ENCODE results near the gene PXDN. TPM values are rescaled to one million over a fixed set of nuclear protein-coding genes. Genes with fewer than 3 reads are reported as not detected.

PXDN gene
- total and polyA plus RNA-seq, 2 of the 13 experiments (the other 11 are each of a cell fraction or from before 2014, with no cell fraction given) = not detected

DNA sequence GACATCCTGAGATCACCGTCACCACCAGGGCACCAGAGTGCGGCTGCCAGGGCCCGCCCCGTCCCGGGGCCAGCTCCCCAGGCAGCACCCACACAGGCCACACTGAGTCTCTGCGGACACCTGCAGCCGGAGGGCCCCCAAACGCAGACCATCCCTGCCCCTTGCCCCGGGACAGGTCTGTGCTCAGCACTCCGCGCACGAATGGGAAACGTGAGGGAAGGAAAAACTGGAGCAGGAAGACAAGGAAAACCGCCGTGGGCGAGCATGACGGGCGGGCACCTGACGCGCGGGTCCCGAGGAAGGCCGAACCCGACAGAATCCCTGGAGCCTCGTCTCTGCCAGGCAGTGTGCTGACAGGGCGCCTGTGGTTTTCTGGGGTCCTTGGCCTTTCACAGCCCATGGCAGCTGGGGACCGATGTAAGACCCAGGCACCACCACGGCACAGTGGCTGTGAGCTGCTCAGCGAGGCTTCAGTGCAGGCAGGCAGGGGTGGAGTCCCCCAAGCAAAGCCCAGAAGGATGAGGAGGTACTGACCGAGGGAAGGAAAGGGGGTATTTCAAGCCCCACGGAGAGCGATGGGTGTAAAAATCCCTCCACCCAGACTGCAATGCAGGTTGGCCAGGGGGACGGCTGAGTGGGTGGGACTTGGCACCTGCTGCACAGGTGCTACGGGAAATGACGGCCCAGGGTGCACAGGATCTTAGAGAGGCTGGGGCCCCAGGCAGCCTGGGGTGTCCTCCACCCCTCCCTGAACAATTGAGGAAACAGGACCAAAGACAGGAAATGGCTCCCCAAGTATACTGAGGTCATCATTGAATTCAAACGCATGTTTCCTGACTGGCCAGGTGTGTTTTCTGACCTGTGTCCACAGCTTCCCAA lies 59.0 kb downstream of the PXDN start:
- H3K9ac ChIP-seq (ENCODE audit: insufficient read depth, low read depth, low read length) = no peak overlapping the region
- H3K79me2 ChIP-seq (ENCODE audit: insufficient read depth, low read length) = no peaks in the 10 kb centered on the region
- no TSS peak for BruUV-seq (replicated peaks)
- H3K27ac ChIP-seq (ENCODE audit: extremely low read length, insufficient read depth, low read length) = no peak overlapping the region
- in situ Hi-C loops (cut with HindIII; ENCODE audit: extremely low pct_ligation_motif_present, low pct_unique_long_range_greater_than_20kb) = no loop called here
- no peak for DNase-seq (ENCODE audit: low spot score)
- H4K20me1 ChIP-seq (ENCODE audit: insufficient read depth, low read length) = no peaks in the 10 kb centered on the region
- H3K4me1 ChIP-seq (ENCODE audit: insufficient read depth, low read length) = no peaks in the 10 kb centered on the region
- ChIA-PET CTCF (ENCODE audit: low intra/inter-chr PET ratio, low total read pairs) (no interaction called here), POLR2A (no interaction called here)
- WGBS (ENCODE audit: low lambda C conversion rate) = 56% methylated on average over 35 of the region's 36 CpGs
- TF ChIP-seq NR3C1 (CRISPR knock-in tag; IDR thresholded peaks at IDR 0.05) = no peak
- H3K36me3 ChIP-seq (replicated peaks in 1 of 2; ENCODE audit: control insufficient read depth in 1 of 2, insufficient read depth in 2 of 2, low read length in 2 of 2) = no peaks in the 10 kb centered on the region
- no peak for FAIRE-seq
- no peak for ATAC-seq
- peaks cover 2 to 47% of the 10 kb centered on the region in 2 experiments for H3K27me3 ChIP-seq (ENCODE audit: control insufficient read depth in 1 of 2, insufficient read depth in 2 of 2, low read length in 2 of 2)
- H3K4me2 ChIP-seq (ENCODE audit: low read depth, low read length) = no peak overlapping the region
- H3K9me3 ChIP-seq (ENCODE audit: low read length) = no peaks in the 10 kb centered on the region
- intact Hi-C loops (cut with micrococcal nuclease; ENCODE audit: unreplicated experiment) = no loop called here
- no peak overlapping the region for H3K4me3 ChIP-seq (replicated peaks in 1 of 3; ENCODE audit: insufficient read depth in 1 of 3, low read depth in 2 of 3, low read length in 3 of 3)
- no peak overlapping the region for H2AFZ ChIP-seq (ENCODE audit: low read length)

DNA sequence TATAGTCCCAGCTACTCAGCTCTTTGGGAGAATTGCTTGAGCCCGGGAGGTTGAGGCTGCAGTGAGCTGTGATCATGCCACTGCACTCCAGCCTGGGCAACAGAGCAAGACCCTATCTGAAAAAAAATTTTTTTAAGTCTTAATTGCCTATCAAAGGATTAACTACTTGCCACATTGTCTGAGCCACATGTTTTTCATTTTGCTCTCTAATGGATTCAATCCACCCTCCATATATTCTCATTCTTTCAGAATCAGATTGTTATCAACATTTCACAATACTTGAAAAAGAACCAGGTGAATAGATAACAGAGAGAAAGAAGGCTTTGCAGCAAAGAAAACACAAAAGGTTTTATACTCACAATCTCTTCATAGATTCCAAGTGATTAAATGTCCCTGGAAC lies 61.0 kb downstream of the PXDN start:
- Histone ChIP-seq H3K79me2 (ENCODE audit: insufficient read depth, low read length) (no peaks in the 10 kb centered on the region), H4K20me1 (ENCODE audit: insufficient read depth, low read length) (no peaks in the 10 kb centered on the region), H3K4me2 (ENCODE audit: low read depth, low read length) (no peak overlapping the region), H3K9ac (ENCODE audit: insufficient read depth, low read depth, low read length) (no peak overlapping the region), H3K4me1 (ENCODE audit: insufficient read depth, low read length) (no peaks in the 10 kb centered on the region), H3K36me3 (replicated peaks in 1 of 2; ENCODE audit: control insufficient read depth in 1 of 2, insufficient read depth in 2 of 2, low read length in 2 of 2) (no peaks in the 10 kb centered on the region), H3K27ac (ENCODE audit: extremely low read length, insufficient read depth, low read length) (no peak overlapping the region), H3K9me3 (ENCODE audit: low read length) (no peaks in the 10 kb centered on the region), H2AFZ (ENCODE audit: low read length) (no peak overlapping the region), H3K27me3 (ENCODE audit: control insufficient read depth in 1 of 2, insufficient read depth in 2 of 2, low read length in 2 of 2) (peaks cover 2 to 39% of the 10 kb centered on the region in 2 experiments), H3K4me3 (replicated peaks in 1 of 3; ENCODE audit: insufficient read depth in 1 of 3, low read depth in 2 of 3, low read length in 3 of 3) (no peak overlapping the region)
- TF ChIP-seq, protein P1, sequence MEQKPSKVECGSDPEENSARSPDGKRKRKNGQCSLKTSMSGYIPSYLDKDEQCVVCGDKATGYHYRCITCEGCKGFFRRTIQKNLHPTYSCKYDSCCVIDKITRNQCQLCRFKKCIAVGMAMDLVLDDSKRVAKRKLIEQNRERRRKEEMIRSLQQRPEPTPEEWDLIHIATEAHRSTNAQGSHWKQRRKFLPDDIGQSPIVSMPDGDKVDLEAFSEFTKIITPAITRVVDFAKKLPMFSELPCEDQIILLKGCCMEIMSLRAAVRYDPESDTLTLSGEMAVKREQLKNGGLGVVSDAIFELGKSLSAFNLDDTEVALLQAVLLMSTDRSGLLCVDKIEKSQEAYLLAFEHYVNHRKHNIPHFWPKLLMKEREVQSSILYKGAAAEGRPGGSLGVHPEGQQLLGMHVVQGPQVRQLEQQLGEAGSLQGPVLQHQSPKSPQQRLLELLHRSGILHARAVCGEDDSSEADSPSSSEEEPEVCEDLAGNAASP (CRISPR knock-in tag; IDR thresholded peaks at IDR 0.05; ENCODE audit: borderline replicate concordance) = no peak
- 0 out of 2 replicates have a peak, but pooled peaks have one; percentile 21 for TF ChIP-seq CEBPB (IDR thresholded peaks at IDR 0.05; ENCODE audit: borderline replicate concordance, low read depth, low read length)
- TF ChIP-seq, protein P2, sequence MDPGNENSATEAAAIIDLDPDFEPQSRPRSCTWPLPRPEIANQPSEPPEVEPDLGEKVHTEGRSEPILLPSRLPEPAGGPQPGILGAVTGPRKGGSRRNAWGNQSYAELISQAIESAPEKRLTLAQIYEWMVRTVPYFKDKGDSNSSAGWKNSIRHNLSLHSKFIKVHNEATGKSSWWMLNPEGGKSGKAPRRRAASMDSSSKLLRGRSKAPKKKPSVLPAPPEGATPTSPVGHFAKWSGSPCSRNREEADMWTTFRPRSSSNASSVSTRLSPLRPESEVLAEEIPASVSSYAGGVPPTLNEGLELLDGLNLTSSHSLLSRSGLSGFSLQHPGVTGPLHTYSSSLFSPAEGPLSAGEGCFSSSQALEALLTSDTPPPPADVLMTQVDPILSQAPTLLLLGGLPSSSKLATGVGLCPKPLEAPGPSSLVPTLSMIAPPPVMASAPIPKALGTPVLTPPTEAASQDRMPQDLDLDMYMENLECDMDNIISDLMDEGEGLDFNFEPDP (CRISPR knock-in tag; conservative IDR thresholded peaks at IDR 0.05) = no peak
- intact Hi-C loops (cut with micrococcal nuclease; ENCODE audit: unreplicated experiment) (no loop called here), in situ Hi-C loops (cut with HindIII; ENCODE audit: extremely low pct_ligation_motif_present, low pct_unique_long_range_greater_than_20kb) (no loop called here)
- BruUV-seq (replicated peaks) = no TSS peak
- POLR2A ChIA-PET = no interaction called here
- ATAC-seq (no peak), DNase-seq (ENCODE audit: low spot score) (no peak), FAIRE-seq (no peak)
- 4% methylated on average over 1 of the region's 1 CpG for WGBS (ENCODE audit: low lambda C conversion rate)
- CTCF ChIA-PET (ENCODE audit: low intra/inter-chr PET ratio, low total read pairs) = no interaction called here
